ENCODE measurements around the gene LMX1A.

The LMX1A gene

GRCh38 chr1:165225062-165225461 is 131.5 kb downstream of the LMX1A start:
- POLR2A ChIA-PET: no interaction called here
- Histone ChIP-seq H3K4me3 (ENCODE audit: control insufficient read depth in 1 of 7, extremely low read depth in 1 of 7, insufficient read depth in 4 of 7, low read depth in 2 of 7, low read length in 6 of 7) (no peak overlapping the region), H3K27ac (ENCODE audit: insufficient read depth in 1 of 2, low read depth in 1 of 2, low read length in 2 of 2, poor library complexity in 1 of 2, severe bottlenecking in 2 of 2) (no peak overlapping the region), H3K27me3 (replicated peaks in 2 of 5; ENCODE audit: control insufficient read depth in 4 of 5, insufficient read depth in 5 of 5, low read length in 4 of 5) (peaks cover 0 to 13% (median 2%) of the 10 kb centered on the region in 5 experiments), H3K4me1 (ENCODE audit: control extremely low read depth in 1 of 4, control insufficient read depth in 4 of 4, insufficient read depth in 4 of 4, low read length in 3 of 4) (no peaks in the 10 kb centered on the region), H3K36me3 (ENCODE audit: control insufficient read depth in 4 of 4, insufficient read depth in 4 of 4, low read length in 3 of 4) (no peaks in the 10 kb centered on the region), H3K9me3 (ENCODE audit: control extremely low read depth in 1 of 5, control insufficient read depth in 4 of 5, insufficient read depth in 2 of 5, low read depth in 1 of 5, low read length in 4 of 5) (no peaks in the 10 kb centered on the region)
- WGBS (ENCODE audit: insufficient coverage): 100% methylated on average over 2 of the region's 3 CpGs
- DNase-seq: no peak
- CTCF ChIA-PET: no interaction called here

GRCh38 chr1:165224504-165224903 is 132.0 kb downstream of the LMX1A start:
- no peak overlapping the region for H3K4me3 ChIP-seq (ENCODE audit: control insufficient read depth in 1 of 7, extremely low read depth in 1 of 7, insufficient read depth in 4 of 7, low read depth in 2 of 7, low read length in 6 of 7)
- no peaks in the 10 kb centered on the region for H3K36me3 ChIP-seq (ENCODE audit: control insufficient read depth in 4 of 4, insufficient read depth in 4 of 4, low read length in 3 of 4)
- no peaks in the 10 kb centered on the region for H3K9me3 ChIP-seq (ENCODE audit: control extremely low read depth in 1 of 5, control insufficient read depth in 4 of 5, insufficient read depth in 2 of 5, low read depth in 1 of 5, low read length in 4 of 5)
- H3K27ac ChIP-seq (ENCODE audit: insufficient read depth in 1 of 2, low read depth in 1 of 2, low read length in 2 of 2, poor library complexity in 1 of 2, severe bottlenecking in 2 of 2): no peak overlapping the region
- peaks cover 2 to 15% (median 2%) of the 10 kb centered on the region in 5 experiments for H3K27me3 ChIP-seq (replicated peaks in 2 of 5; ENCODE audit: control insufficient read depth in 4 of 5, insufficient read depth in 5 of 5, low read length in 4 of 5)
- POLR2A ChIA-PET: no interaction called here
- no peak for DNase-seq
- CTCF ChIA-PET: no interaction called here
- H3K4me1 ChIP-seq (ENCODE audit: control extremely low read depth in 1 of 4, control insufficient read depth in 4 of 4, insufficient read depth in 4 of 4, low read length in 3 of 4): no peaks in the 10 kb centered on the region
- WGBS (ENCODE audit: insufficient coverage): no CpG with 5 or more reads among the region's 2 CpGs

- peaks cover 2 to 26% (median 7%) of the 10 kb centered on the region in 5 experiments for H3K27me3 ChIP-seq (replicated peaks in 2 of 5; ENCODE audit: control insufficient read depth in 4 of 5, insufficient read depth in 5 of 5, low read length in 4 of 5)
- no peak overlapping the region for H3K27ac ChIP-seq (ENCODE audit: insufficient read depth in 1 of 2, low read depth in 1 of 2, low read length in 2 of 2, poor library complexity in 1 of 2, severe bottlenecking in 2 of 2)
- ChIA-PET CTCF (no interaction called here), POLR2A (no interaction called here)
- no peak overlapping the region for H3K4me3 ChIP-seq (ENCODE audit: control insufficient read depth in 1 of 7, extremely low read depth in 1 of 7, insufficient read depth in 4 of 7, low read depth in 2 of 7, low read length in 6 of 7)
- H3K36me3 ChIP-seq (ENCODE audit: control insufficient read depth in 4 of 4, insufficient read depth in 4 of 4, low read length in 3 of 4): no peaks in the 10 kb centered on the region
- H3K9me3 ChIP-seq (ENCODE audit: control extremely low read depth in 1 of 5, control insufficient read depth in 4 of 5, insufficient read depth in 2 of 5, low read depth in 1 of 5, low read length in 4 of 5): no peaks in the 10 kb centered on the region
- no peaks in the 10 kb centered on the region for H3K4me1 ChIP-seq (ENCODE audit: control extremely low read depth in 1 of 4, control insufficient read depth in 4 of 4, insufficient read depth in 4 of 4, low read length in 3 of 4)
- WGBS (ENCODE audit: insufficient coverage): 93% methylated on average over 4 of the region's 5 CpGs
- DNase-seq: no peak
Measured at GRCh38 chr1:165222580-165222979, 133.9 kb downstream of the LMX1A start.

- Histone ChIP-seq H3K4me3 (ENCODE audit: control insufficient read depth in 1 of 7, extremely low read depth in 1 of 7, insufficient read depth in 4 of 7, low read depth in 2 of 7, low read length in 6 of 7) (no peak overlapping the region), H3K4me1 (ENCODE audit: control extremely low read depth in 1 of 4, control insufficient read depth in 4 of 4, insufficient read depth in 4 of 4, low read length in 3 of 4) (no peaks in the 10 kb centered on the region), H3K27ac (ENCODE audit: insufficient read depth in 1 of 2, low read depth in 1 of 2, low read length in 2 of 2, poor library complexity in 1 of 2, severe bottlenecking in 2 of 2) (no peak overlapping the region), H3K36me3 (ENCODE audit: control insufficient read depth in 4 of 4, insufficient read depth in 4 of 4, low read length in 3 of 4) (no peaks in the 10 kb centered on the region), H3K27me3 (replicated peaks in 2 of 5; ENCODE audit: control insufficient read depth in 4 of 5, insufficient read depth in 5 of 5, low read length in 4 of 5) (peaks cover 2 to 32% (median 8%) of the 10 kb centered on the region in 5 experiments), H3K9me3 (ENCODE audit: control extremely low read depth in 1 of 5, control insufficient read depth in 4 of 5, insufficient read depth in 2 of 5, low read depth in 1 of 5, low read length in 4 of 5) (peaks cover 0 to 4% (median 0%) of the 10 kb centered on the region in 5 experiments)
- DNase-seq: no peak
- POLR2A ChIA-PET: no interaction called here
- WGBS (ENCODE audit: insufficient coverage): 31% methylated on average over 5 of the region's 6 CpGs
- CTCF ChIA-PET: no interaction called here
Measured at GRCh38 chr1:165218731-165219130, 137.8 kb downstream of the LMX1A start.

GRCh38 chr1:165217958-165218357 is 138.6 kb downstream of the LMX1A start:
- Histone ChIP-seq H3K36me3 (ENCODE audit: control insufficient read depth in 4 of 4, insufficient read depth in 4 of 4, low read length in 3 of 4) (no peaks in the 10 kb centered on the region), H3K9me3 (ENCODE audit: control extremely low read depth in 1 of 5, control insufficient read depth in 4 of 5, insufficient read depth in 2 of 5, low read depth in 1 of 5, low read length in 4 of 5) (peaks cover 0 to 4% (median 0%) of the 10 kb centered on the region in 5 experiments), H3K4me1 (ENCODE audit: control extremely low read depth in 1 of 4, control insufficient read depth in 4 of 4, insufficient read depth in 4 of 4, low read length in 3 of 4) (no peaks in the 10 kb centered on the region), H3K4me3 (ENCODE audit: control insufficient read depth in 1 of 7, extremely low read depth in 1 of 7, insufficient read depth in 4 of 7, low read depth in 2 of 7, low read length in 6 of 7) (no peak overlapping the region), H3K27ac (ENCODE audit: insufficient read depth in 1 of 2, low read depth in 1 of 2, low read length in 2 of 2, poor library complexity in 1 of 2, severe bottlenecking in 2 of 2) (no peak overlapping the region), H3K27me3 (replicated peaks in 2 of 5; ENCODE audit: control insufficient read depth in 4 of 5, insufficient read depth in 5 of 5, low read length in 4 of 5) (peaks cover 2 to 29% (median 8%) of the 10 kb centered on the region in 5 experiments)
- WGBS (ENCODE audit: insufficient coverage): no CpG with 5 or more reads among the region's 1 CpG
- DNase-seq: no peak
- CTCF ChIA-PET: no interaction called here
- POLR2A ChIA-PET: no interaction called here

- Histone ChIP-seq H3K27me3 (replicated peaks in 2 of 5; ENCODE audit: control insufficient read depth in 4 of 5, insufficient read depth in 5 of 5, low read length in 4 of 5) (peaks cover under 1 to 29% (median 8%) of the 10 kb centered on the region in 5 experiments), H3K4me3 (ENCODE audit: control insufficient read depth in 1 of 7, extremely low read depth in 1 of 7, insufficient read depth in 4 of 7, low read depth in 2 of 7, low read length in 6 of 7) (no peak overlapping the region), H3K4me1 (ENCODE audit: control extremely low read depth in 1 of 4, control insufficient read depth in 4 of 4, insufficient read depth in 4 of 4, low read length in 3 of 4) (no peaks in the 10 kb centered on the region), H3K36me3 (ENCODE audit: control insufficient read depth in 4 of 4, insufficient read depth in 4 of 4, low read length in 3 of 4) (no peaks in the 10 kb centered on the region), H3K27ac (ENCODE audit: insufficient read depth in 1 of 2, low read depth in 1 of 2, low read length in 2 of 2, poor library complexity in 1 of 2, severe bottlenecking in 2 of 2) (no peak overlapping the region), H3K9me3 (ENCODE audit: control extremely low read depth in 1 of 5, control insufficient read depth in 4 of 5, insufficient read depth in 2 of 5, low read depth in 1 of 5, low read length in 4 of 5) (peaks cover 0 to 4% (median 0%) of the 10 kb centered on the region in 5 experiments)
- no peak for DNase-seq
- ChIA-PET CTCF (no interaction called here), POLR2A (no interaction called here)
Measured at GRCh38 chr1:165216254-165216653, 140.3 kb downstream of the LMX1A start.

- POLR2A ChIA-PET: no interaction called here
- WGBS (ENCODE audit: insufficient coverage): no CpG with 5 or more reads among the region's 2 CpGs
- H3K4me1 ChIP-seq (ENCODE audit: control extremely low read depth in 1 of 4, control insufficient read depth in 4 of 4, insufficient read depth in 4 of 4, low read length in 3 of 4): no peaks in the 10 kb centered on the region
- H3K4me3 ChIP-seq (ENCODE audit: control insufficient read depth in 1 of 7, extremely low read depth in 1 of 7, insufficient read depth in 4 of 7, low read depth in 2 of 7, low read length in 6 of 7): no peak overlapping the region
- no peak for DNase-seq
- H3K36me3 ChIP-seq (ENCODE audit: control insufficient read depth in 4 of 4, insufficient read depth in 4 of 4, low read length in 3 of 4): no peaks in the 10 kb centered on the region
- CTCF ChIA-PET: no interaction called here
- H3K27me3 ChIP-seq (replicated peaks in 2 of 5; ENCODE audit: control insufficient read depth in 4 of 5, insufficient read depth in 5 of 5, low read length in 4 of 5): peaks cover 0 to 29% (median 8%) of the 10 kb centered on the region in 5 experiments
- no peak overlapping the region for H3K27ac ChIP-seq (ENCODE audit: insufficient read depth in 1 of 2, low read depth in 1 of 2, low read length in 2 of 2, poor library complexity in 1 of 2, severe bottlenecking in 2 of 2)
- peaks cover 0 to 4% (median 0%) of the 10 kb centered on the region in 5 experiments for H3K9me3 ChIP-seq (ENCODE audit: control extremely low read depth in 1 of 5, control insufficient read depth in 4 of 5, insufficient read depth in 2 of 5, low read depth in 1 of 5, low read length in 4 of 5)
Measured at GRCh38 chr1:165215676-165216075, 140.8 kb downstream of the LMX1A start.

Measured in common myeloid progenitor, CD34-positive (primary cell).